NCI-H82 (cell line): ENCODE results near the gene TPX2.
"Not testable (repeated sequence)": the region's sequence is repeated elsewhere in the genome, so short reads cannot be mapped to it uniquely, and the experiment has no call there.

Source experiments
- DNase-seq: peaks from one replicate; lab custom pipeline; 2025; lab: John Stamatoyannopoulos, UW

TPX2 gene

DNA sequence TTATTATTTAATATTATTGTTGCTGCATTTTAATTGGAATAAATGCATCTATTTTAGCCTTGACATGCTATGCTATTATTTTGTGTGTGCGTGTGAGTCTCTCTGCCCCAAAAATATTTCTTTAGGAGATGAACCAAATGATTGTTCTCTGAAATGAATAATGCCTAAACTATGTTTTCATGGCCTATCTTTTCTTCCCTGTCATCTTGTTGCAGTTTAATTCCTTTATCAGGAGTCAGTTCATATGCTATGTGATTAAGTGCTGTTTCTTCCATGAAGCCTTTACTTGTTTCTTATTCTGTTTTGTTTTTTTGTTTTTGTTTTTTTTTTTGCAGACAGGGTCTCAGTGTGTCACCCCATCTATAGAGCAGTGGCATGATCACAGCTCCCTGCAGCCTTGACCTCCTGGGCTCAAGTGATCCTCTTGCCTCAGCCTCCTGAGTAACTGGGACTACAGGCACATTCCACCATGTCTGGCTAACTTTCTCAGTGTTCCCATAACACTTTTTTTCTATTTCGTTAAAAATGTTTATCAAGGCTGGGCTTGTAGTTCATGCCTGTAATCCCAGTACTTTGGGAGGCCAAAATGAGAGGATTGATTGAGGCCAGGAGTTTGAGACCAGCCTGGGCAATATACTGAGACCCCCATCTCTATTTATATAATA is 25.7 kb downstream of the TPX2 start:
- no peak for DNase-seq

DNA sequence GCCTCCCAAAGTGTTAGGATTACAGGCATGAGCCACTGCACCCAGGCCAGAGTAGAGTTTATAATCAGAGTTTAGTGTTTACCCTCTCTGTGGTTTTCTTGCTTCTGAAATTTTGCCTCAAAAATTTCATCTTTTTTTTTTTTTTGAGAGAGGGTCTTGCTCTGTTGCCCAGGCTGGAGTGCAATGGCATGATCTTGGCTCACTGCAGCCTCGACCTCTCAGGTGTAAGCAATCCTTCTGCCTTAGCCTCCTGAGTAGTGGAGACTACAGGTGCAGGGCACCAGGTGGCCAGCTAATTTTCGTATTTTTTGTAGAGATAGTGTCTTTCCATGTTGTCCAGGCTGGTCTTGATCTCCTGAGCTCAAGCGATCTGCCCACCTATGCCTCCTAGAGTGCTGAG is 28.7 kb downstream of the TPX2 start:
- DNase-seq = no peak

DNA sequence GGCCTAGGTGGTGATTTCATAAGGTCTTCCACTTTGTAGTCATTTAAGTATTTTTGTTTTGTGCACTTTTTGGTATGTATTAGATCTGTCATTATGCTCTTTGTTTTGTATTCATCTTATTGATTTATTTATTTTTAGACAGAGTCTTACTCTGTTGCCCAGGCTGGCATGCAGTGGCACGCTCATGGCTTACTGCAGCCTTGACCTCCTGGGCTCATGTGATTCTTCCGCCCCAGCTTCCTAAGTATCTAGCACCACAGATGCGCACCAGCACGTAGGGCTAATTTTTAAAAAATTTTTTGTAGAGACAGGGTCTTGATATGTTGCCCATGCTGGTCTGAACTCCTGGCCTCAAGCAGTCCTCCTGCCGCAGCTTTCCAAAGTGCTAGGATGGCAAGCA is 30.6 kb downstream of the TPX2 start:
- DNase-seq = no peak

DNA sequence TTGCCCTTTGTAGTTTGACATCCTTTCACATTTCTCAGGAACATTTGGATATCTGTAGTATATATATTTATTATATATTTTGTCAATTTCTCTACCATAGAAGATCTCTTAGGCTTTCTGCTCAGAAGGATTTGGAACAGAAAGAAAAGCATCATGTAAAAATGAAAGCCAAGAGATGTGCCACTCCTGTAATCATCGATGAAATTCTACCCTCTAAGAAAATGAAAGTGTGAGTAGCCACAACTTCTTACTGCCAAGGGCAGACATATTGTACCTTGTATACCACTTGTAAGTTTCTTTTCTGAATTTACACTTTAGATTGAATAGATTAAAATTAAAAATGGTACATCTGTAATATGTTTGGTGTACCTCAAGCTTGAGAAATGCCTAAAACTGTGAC is 31.2 kb downstream of the TPX2 start:
- no peak for DNase-seq

DNA sequence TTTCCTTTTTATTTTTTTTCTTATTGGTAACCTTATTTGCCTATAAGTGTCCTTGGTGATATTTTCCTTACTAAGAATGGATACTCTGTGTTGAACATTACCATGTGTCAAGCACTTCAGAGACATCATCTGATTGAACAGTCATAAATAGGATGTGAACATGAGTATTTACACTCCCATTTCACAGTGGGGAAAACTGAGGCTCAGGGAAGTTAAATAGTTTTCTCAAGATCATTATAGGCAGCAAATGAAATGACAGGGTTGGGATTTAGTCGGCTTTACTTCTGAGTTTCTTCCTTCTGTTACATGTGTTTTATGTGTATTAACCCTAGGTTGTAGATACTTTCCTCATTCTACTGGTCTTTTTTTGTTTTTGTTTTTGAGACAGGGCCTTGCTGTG is 35.3 kb downstream of the TPX2 start:
- DNase-seq = no peak

DNA sequence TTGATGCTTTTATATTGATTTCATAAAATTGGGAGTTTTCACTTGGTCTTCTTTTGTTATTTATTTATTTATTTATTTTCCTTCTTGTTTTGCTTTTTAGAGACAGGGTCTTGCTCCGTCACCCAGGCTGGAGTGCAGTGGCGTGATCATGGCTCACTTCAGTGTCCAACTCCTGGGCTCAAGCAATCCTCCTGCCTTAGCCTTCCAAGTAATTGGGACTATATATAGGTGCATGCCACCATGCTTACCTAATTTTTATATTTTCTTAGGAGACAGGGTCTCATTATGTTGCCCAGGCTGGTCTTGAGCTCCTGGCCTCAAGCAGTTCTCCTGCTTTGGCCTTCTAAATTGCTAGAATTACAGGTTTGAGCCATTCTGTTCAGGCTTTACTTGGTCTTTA is 41.7 kb downstream of the TPX2 start:
- DNase-seq = no peak

DNA sequence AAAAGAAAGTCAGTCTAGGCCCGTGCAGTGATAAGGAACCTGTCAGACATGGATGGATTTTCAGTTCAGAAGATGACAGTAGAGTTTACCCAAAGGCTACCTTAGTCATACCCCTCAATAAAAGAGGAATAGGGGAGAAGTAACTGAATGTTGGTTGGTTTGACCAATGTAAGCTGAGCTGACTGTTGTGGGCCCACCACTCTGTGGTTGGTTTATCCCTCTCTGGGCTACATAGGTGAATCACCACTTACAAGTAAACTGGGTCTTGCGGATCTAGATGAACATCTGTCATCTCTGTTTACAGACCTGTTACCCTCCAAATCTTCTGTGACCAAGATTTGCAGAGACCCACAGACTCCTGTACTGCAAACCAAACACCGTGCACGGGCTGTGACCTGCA is 42.9 kb downstream of the TPX2 start:
- no peak for DNase-seq

DNA sequence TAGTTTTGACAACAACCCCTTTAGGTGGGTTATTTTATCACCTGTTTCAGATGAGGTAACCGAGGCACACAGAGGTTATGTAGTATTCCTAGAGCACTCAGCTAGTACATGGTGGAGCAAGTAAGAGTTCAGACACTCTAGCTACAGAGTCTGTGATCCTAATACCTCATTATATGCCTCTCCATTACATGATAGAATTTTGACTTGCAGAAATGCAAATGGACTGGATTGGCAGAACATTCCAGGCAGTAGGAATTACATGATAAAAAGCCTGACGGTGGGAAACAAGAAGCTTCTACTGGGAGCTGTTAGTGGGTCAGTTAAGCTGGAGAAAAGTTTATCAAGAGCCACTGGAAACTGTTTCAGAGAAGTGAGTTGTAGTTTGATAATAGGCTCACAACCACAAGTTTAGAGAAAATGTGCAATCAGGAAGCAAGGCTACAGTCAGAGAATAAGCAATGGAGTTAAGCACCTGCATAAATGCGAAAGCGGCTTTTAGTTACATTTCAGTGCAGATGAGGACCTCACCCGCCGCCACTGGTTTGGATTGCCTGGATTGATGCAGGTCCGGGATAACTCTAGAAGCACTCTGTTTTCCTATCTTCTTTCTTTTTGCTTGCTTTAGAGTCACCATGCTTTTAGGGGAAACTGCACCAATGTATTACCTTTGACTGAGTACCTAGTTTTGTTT is 45.4 kb downstream of the TPX2 start:
- no peak for DNase-seq

DNA sequence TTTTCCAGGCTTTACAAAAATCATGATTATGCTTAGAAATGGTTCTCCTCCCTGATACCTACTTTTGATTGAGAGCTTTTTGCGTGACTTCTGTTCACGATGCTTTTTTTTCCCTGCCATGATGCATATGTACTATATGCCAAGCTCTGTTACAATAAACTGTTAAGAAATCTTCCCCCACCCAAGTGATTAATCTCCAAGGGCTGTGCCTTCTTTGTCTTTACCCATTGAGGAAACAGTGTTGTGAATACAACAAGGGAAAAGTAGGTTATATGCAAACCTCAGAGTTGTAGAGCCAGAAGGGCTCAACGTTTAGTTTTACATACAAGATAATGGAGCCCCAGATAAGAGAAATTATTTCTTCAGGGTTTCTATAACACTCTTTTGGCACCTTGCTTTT is 46.0 kb downstream of the TPX2 start:
- no peak for DNase-seq

DNA sequence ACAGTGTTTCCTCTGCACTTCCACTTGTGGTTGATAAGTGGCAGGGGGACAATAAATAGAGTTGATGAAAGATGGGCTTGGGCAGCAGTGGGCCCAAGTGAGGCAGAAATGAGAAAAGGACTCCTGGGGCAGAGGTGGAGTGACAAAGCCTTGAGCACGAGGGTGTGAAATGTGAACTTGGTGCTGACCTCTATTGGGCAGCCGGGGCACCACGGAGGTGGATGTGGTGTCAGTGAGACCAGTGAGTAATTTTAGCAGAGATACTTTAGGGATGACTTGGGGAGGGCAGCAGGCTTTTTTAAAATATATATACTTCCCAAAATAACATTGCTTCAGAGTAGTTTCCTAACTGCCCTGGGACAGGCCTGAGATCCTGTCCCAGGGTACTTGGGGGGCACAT is 49.5 kb downstream of the TPX2 start:
- DNase-seq = no peak

DNA sequence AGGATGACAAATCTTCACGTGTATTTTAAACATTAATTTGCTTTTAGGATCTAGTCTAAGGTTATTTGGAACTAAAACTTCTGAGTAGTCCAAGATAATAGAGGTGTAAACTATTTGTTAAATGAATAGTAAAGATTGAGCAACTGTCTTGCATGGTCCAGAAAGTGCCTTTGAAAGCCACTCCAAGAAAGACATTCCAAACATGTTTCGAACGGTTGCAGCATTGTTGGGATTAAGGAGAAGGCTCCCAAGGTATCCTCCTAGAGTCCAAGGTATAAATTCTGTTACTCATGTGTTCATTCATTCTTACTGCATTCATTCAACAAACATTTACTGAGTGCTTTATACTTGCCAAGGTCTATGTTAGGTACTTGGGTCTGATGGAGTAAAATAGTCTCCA is 51.3 kb downstream of the TPX2 start:
- no peak for DNase-seq

DNA sequence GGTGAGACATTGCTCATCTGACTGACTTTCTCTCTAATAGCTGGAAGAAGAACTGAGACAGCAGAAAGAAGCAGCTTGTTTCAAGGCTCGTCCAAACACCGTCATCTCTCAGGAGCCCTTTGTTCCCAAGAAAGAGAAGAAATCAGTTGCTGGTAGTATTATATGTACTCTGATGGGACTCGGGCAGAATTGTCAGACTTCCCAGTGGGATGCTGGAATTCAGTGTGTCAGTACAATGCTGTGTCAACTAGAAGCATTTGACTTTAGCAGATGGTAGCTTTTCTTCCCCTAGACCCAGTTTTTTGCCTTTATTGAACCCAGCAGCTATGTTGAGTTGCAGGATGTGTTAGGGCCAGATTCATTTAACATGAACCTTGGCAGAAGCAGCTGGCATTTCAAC is 58.3 kb downstream of the TPX2 start:
- no peak for DNase-seq

DNA sequence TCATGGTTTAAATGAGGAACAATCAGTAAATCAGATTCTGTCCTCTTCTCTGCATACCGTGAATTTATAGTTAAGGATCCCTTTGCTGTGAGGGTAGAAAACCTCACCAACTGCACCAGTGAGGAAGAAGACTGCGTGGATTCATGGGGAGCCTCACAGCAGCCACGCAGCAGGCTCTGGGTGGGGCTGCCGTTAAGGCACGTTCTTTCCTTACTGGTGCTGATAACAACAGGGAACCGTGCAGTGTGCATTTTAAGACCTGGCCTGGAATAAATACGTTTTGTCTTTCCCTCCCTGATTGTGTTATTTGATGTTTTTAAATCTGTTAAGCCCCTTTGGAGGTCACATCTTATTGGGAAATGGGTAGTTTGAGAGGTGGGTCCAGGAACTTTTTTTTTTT is 62.4 kb downstream of the TPX2 start:
- DNase-seq = no peak

DNA sequence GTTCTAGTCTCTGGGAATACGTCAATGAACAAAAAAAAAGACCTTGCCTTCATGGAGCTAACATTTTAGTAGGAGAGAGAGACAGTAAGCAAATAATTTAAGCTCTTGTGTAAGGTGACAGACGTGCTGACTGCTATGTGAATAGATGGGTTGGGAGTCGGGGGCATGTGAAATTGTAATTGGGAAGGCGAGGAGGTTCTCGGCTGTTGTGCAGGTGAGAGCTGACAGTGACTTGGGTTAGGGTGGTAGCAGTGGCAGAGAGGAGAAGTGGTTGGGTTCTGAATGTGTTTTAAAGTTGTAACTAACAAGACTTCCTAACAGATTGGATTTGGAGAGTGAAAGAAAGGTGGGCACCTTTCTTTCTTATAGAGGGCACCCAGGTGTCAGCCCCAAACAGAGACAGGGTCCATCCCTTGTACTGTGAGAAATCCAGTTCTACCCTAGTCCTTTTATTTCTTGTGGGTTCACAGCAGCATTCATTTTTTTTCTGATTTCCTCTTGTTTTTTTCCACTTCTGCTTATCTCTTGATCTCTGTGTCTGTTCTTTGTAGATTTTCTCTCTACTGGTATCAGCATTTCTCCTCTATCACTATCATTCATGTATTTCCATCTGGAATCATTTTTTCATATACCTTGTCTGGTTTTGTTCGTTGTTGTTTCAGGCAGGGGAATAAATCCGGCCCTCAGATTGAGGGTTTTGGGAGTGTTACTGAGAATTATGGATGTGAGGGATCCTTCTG is 64.6 kb downstream of the TPX2 start:
- no peak for DNase-seq

DNA sequence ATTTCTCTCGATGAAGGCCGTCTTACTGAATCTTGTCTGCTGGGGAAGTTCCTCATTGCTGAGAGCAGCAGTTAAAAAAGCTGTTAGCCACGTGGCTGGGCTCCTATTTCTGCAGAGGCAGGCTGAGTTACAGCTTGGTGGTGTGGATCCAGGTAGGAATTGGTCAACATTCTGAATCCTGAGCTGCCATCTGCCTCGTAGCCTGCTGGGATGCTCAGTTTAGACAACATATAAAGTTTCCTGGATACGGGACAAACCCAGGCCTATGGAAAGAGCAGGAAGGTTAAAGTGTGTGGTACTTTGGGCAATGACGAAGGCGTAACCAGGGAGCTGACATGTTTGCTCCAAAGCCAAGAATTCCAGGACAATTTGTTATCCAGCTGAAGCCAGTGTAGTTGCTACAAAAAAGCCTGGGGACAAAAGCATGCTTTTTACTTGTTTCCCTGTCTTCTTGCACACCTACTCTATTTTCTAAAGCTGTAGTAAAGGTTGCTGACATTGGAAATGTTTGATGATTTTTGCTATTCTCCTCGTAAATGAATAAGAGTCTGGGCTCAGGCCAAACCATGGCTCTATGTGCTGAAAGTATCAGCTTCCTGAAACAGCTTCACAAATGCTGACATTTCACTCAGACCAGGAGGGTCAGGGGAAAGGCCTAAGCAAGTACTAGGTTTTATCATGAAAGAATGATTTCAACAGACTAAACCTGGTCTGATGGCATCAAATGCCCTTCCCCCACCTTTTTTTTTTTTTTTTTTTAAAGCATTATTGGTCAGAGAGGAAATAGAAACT is 67.7 kb downstream of the TPX2 start:
- DNase-seq = no peak

DNA sequence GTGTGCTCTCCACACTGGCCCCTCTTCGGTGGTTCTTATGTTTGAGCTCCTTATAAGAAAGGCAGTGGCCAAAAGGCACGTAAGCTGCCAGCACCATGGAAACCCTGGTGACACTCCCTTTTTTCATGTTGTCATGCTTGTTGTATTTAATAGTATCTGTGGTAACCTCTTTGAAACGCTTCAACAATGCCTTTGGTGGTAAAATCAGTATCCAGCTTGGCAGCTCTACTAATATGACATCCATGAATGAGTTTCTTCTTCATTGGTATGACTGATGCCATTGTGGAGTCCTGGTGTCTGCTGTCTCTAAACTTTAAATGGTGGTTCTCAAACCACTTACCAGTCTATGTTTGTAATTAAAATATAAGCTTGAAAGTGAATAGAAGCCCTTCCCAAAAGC is 69.4 kb downstream of the TPX2 start:
- no peak for DNase-seq

DNA sequence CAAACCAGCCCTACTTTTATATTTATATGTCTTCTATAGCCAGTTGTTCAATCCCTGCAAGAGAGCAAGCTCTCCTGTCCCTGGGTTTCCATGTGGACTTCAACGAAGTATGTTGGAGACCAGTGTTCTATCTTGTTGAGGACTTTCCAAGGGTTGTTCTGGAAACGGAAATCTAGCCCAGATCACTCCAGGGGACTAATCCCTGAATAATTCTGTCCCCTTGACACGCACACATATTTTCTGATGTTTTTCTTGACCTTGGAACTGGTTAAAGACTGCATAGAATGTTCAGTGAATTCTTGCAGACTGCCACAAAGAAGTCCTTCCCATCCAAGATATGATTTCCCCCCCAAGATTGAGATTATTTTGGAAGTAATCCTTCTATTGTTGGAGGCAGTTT is 70.6 kb downstream of the TPX2 start:
- DNase-seq = no peak

DNA sequence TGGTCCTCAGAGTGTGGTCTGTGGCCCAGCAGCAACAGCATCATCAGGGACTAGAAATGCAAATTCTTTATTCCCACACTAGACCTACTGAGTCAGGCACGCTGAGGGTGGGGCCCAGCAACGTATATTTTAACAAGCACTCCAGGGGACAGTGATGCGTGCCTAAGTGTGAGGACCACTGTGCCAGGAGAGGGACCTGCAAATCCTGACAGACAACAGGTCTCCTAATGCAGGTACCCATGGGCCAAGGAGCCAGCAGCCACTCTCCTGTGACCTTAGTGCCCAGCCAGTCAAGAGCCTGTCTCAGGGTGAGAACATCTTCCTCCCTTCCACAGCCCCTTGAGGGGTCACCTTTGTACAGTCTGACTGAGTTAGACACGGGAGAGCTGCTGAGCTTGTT is 72.1 kb downstream of the TPX2 start:
- DNase-seq = no peak

DNA sequence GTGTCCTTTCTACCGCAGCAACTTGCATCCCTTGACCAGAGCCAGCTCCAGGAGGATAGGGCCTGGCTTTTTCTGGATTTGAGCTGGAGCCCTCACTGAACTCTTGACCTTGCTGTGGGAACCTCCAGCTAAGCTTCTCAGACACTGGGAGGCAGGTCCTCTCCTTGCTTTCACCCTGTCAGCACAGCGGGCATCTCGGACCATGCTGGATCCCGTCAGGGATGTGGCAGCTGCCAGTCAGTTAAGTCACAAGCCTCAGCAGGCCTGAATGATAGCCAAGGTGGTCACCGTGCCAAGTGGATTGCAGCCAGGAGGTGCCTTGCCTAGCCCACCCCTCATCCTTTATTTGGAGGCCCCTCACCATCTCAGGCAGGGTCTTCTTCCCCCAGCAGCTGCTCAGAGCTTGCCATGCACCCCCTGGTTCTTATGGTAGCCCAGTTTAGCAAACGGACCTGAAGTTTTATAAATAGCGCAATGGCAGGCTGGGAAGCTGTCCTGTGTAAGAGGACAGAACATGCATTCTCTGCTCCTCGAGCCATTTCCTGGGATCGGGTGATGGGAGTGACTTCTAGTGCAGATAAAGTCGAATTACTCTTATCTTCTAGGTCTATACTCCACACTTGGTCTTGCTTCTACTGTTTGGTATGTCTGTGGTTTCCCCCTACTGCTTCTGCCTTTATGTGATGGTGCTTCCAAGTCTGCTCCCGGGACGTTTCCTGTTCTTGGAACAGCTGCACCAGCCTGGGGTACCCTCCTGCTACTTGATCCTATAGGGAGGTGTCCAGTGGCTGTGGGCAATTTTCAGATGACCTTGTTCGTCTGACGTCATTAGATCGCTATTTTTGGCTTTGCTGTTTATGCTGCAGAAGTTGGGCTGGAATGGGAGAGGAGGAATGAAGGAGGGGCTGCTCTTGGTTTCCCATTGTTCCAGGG is 73.0 kb downstream of the TPX2 start:
- DNase-seq = no peak

DNA sequence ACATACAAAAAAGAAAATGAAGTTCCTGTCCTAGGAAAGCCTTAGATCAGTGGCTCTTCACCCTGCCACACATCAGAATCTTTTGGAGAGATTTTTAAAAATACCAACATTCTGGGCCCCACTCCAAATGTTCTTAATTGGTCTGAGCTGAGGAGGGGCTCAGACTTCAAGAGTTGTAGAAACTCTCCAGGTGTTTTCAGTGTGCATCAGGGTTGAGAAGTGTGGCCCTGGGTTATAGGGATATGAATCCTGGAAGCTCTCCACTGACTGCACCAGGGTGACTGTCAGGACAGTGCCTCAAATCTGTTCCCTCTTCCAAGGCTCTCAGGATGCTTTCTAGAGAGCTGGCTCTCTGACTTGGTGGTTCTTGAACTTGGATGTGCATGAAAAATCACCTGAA is 74.5 kb downstream of the TPX2 start:
- DNase-seq = no peak

DNA sequence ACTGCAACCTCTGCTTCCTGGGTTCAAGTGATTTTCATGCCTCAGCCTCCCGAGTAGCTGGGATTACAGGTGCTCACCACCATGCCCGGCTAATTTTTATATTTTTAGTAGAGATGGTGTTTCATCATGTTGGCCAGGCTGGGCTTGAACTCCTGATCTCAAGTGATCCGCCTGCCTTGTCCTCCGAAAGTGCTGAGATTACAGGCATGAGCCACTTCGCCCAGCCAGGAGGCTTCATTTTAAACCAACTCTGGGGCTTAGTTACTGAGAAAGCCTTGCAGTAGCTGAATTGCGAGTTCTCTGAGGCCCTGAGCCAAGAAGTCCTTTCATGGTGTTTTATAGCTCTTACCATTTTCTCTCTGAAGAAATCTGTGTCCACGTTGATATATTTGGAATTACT is 75.1 kb downstream of the TPX2 start:
- DNase-seq = not testable (repeated sequence)
